GM10266 (cell line): Measurements from ENCODE around the gene HECTD4.
A peak's percentile ranks its signal among the peaks of the same experiment; 100 is the strongest.

ENCODE experiments used
- DNase-seq: peaks from one replicate; pipeline ENCODE4 v3.0.0; 2012; ENCODE audit errors: extremely low spot score
- TF ChIP-seq, protein P1 (sequence below): IDR thresholded peaks from 2 replicates; pipeline ENCODE4 v1.5.1; 2012; ENCODE audit warnings: mild to moderate bottlenecking, low read depth; ENCODE audit not compliant: control insufficient read depth, insufficient read depth; ENCODE audit errors: missing control alignments

The HECTD4 gene

DNA sequence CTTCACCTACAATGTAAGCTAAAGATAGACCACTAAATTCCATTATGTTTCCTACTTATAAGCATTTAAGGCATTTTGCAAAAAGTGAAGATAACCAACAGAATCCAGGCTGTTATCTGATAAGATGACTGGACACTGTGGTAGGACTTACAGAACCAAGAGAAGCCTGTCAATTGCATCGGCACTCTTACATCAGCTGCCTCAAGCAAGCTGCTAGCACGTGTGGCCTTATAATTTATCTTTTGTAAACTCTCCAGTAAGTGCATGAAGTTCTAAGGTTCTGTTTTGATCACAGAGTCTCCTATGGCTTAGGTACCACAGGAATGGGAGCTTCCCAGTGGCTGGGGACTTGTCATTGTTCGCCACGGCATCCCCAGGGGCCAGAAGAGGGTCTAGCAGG is 168.2 kb downstream of the HECTD4 start:
- TF ChIP-seq, protein P1, sequence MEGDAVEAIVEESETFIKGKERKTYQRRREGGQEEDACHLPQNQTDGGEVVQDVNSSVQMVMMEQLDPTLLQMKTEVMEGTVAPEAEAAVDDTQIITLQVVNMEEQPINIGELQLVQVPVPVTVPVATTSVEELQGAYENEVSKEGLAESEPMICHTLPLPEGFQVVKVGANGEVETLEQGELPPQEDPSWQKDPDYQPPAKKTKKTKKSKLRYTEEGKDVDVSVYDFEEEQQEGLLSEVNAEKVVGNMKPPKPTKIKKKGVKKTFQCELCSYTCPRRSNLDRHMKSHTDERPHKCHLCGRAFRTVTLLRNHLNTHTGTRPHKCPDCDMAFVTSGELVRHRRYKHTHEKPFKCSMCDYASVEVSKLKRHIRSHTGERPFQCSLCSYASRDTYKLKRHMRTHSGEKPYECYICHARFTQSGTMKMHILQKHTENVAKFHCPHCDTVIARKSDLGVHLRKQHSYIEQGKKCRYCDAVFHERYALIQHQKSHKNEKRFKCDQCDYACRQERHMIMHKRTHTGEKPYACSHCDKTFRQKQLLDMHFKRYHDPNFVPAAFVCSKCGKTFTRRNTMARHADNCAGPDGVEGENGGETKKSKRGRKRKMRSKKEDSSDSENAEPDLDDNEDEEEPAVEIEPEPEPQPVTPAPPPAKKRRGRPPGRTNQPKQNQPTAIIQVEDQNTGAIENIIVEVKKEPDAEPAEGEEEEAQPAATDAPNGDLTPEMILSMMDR: no peak
- DNase-seq: no peak

DNA sequence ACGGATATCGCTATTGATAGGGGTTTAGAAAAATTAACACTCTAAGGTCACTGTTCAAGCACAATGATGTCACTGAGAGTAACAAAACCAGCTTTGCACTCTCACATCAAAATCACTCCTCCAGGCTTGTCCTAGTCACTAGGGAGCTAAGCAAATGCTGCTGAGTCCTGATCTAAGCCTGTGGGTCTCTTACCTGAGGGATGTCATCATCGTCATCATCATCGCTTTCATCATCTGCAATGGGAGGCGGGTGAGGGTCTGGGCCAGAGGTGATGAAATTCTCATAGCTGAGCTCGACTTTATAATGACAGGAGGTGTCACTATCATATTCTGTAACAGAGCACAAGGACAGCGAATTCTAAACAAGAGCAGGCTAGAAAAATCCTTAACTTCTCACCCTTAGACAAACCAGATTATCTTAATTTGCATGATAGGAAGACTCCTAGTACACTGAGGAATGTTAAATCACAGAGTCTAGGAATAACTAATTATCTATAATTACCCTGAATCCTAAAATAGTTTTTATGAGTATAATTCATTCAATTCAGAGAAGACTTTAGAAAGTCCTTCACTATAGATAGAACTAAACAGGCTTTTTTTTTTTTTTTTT is 173.8 kb downstream of the HECTD4 start:
- TF ChIP-seq, protein P1: no peak
- no peak for DNase-seq

DNA sequence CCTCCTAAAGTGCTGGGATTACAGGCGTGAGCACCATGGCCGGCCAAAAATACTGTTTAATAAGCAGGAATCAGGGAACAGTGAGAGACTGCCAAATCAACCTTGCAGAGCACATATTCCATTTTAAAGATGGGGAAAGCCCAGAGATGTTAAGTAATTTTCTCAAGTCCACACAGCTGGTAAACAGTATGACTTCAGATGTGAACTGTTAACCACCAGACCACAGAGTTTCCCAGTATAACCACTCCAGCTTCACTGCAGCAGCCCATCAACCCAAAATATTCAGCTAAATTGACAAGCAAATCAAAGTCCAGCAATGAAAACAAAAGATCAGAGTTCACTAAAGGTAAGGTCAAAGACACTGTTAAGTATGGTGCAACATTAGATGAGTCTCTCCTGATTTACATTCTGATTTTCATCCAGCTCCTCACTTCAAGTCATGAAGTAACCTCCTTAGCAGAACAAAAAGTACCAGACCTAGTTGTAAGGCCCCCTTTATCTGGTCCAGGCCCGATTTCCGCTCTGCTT is 174.8 kb downstream of the HECTD4 start:
- TF ChIP-seq, protein P1: no peak
- DNase-seq: no peak

DNA sequence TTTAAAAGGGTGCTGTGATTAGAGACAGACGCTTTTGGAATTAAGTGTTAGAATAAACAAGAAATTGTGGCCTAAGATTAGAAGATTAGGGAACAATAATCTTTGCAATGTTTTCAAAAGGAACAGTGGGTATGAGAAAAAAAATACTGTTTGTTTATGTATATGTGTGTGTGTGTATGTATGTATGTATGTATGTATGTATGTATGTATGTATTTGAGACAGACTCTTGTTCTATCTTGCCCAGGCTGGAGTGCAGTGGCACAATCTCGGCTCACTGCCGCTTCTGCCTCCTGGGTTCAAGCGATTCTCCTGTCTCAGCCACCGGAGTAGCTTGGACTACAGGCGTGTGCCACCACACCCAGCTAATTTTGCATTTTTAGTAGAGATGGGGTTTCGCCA is 175.3 kb downstream of the HECTD4 start:
- DNase-seq: no peak
- TF ChIP-seq, protein P1: no peak

DNA sequence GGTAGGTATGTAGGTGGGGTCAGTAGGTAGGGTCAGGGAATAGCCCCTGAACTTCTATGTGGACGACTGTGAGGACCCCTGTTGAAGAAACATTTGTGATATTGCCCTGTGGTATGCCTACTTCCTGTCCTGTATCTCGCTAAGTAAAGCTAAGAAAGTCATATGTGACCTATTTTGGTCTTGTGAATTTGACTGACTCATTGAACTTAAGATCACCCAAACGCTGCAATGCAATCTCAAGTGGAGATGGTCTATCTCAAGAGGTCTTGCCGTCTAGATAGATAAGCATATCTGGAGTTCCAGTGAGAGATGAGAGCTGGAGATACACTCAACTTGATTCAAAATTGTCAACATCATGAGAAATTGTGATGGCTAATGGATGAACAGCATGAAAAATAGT is 183.1 kb downstream of the HECTD4 start:
- TF ChIP-seq, protein P1: no peak
- DNase-seq: no peak

DNA sequence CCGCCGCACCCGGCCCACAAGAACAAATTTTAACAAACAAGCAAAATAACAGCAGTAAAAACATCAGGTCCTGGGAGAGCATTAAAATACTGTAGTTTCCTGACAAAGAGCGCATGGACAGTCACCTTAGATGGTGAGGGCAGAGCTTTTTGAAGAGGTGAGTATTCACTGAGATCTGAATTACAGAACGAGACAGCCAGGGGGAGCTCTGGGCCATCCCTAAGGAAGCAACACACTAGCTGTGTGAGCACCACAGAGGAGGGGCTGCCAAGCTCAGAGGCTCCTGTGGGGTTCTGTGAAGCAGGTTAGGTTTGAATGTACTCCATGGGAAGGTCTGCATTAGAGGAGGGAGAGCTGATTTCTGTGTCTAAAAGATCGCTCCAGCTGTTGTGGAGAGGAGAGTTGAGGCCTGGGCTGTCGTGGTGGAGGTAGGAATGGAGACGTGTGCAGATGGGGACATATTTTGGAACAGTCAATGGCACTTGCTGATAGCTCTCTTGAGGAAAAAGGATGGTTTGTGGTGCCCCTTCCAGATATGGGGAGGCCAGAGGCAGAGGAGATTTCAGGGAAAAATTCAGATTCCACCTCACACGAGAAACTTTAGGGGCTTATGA is 184.0 kb downstream of the HECTD4 start:
- DNase-seq: peak; percentile 66
- TF ChIP-seq, protein P1: peak; percentile 63

DNA sequence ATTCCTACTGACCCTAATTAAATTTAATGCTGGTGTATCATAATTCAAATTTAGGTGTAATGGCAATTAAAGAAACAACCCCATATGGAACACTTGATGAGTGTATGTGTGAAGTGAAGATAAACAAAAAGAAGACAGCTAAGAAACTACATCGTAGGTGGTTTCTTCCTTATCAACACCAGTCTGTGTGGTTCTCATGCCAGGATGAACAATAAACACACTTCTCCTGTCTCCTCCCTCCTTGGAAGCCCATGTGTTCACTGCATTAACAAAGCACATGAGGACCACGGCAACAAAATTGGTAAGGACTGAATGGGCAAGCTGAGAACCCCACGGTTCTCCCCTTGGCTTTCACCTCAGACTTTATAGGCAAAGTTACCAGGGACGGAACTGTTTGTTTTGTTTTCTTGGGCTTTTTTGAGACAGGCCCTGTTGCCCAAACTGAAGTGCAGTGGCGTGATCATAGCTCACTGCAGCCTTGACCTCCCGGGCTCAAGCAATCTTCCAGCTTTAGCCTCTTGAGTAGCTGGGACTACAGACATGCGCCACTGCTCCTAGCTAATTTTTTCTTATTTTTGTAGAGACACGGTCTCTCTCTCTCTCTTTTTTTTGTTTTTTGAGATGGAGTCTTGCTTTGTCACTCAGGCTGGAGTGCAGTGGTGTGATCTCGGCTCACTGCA is 185.9 kb downstream of the HECTD4 start:
- TF ChIP-seq, protein P1: no peak
- DNase-seq: no peak
